Measurements from ENCODE around the gene SSRP1. TPM values are rescaled to one million over a fixed set of nuclear protein-coding genes. Genes with fewer than 3 reads are reported as not detected.

SSRP1 gene
- polyA plus RNA-seq, 3 donors, result 9.8 to 34.7 (median 14.7) TPM

- Histone ChIP-seq H3K4me3 (replicated peaks in 1 of 3; ENCODE audit: low read depth in 2 of 3, low read length in 3 of 3) (peak overlapping the region; percentile 61 to 84 (median 74)), H3K27me3 (ENCODE audit: control insufficient read depth in 2 of 2, insufficient read depth in 2 of 2, low read length in 2 of 2) (no peaks in the 10 kb centered on the region), H3K4me1 (ENCODE audit: control insufficient read depth in 1 of 2, insufficient read depth in 2 of 2, low read length in 2 of 2) (peaks cover 16 to 19% of the 10 kb centered on the region in 2 donors), H3K27ac (ENCODE audit: low read depth in 1 of 2, low read length in 2 of 2) (no peak overlapping the region), H3K9me3 (replicated peaks in 1 of 2; ENCODE audit: control insufficient read depth in 1 of 2, insufficient read depth in 1 of 2, low read length in 2 of 2) (no peaks in the 10 kb centered on the region), H4K20me1 (ENCODE audit: insufficient read depth, low read length) (no peaks in the 10 kb centered on the region), H3K9ac (ENCODE audit: insufficient read depth, low read length, poor library complexity, severe bottlenecking) (peak overlapping the region; percentile 73), H3K4me2 (replicated peaks; ENCODE audit: extremely low read depth, low read length, poor library complexity, severe bottlenecking) (peak overlapping the region; percentile 79), H3K79me2 (ENCODE audit: insufficient read depth, low read length) (no peaks in the 10 kb centered on the region), H3K36me3 (replicated peaks in 1 of 2; ENCODE audit: control insufficient read depth in 1 of 2, insufficient read depth in 2 of 2, low read length in 2 of 2) (peaks cover 22 to 31% of the 10 kb centered on the region in 2 donors), H2AFZ (ENCODE audit: insufficient read depth, low read depth, low read length, poor library complexity, severe bottlenecking) (peak overlapping the region; percentile 87)
- Mint-ChIP-seq H3K36me3 (peaks cover 28 to 34% of the 10 kb centered on the region in 2 donors), H3K9me3 (no peaks in the 10 kb centered on the region), H3K4me3 (peak overlapping the region; percentile 82 to 89), H3K27ac (peak overlapping the region in 5 of 7 donors; percentile 47 to 90 (median 63)), H3K4me1 (peaks cover 24% of the 10 kb centered on the region), H3K27me3 (ENCODE audit: low read depth in 3 of 3) (peaks cover 0 to 5% (median 1%) of the 10 kb centered on the region in 3 donors)
- TF ChIP-seq CTCF (IDR thresholded peaks at IDR 0.05), result no peak
- no peak for DNase-seq
- intact Hi-C loops (cut with micrococcal nuclease), result no loop called here
- 7% methylated on average over 31 of the region's 64 CpGs for WGBS (ENCODE audit: insufficient coverage)
Observed at GRCh38 chr11:57324154-57324885, 11.4 kb downstream of the SSRP1 start.

GRCh38 chr11:57323855-57324153 lies 11.9 kb downstream of the SSRP1 start:
- no peak for DNase-seq
- Histone ChIP-seq H3K4me3 (replicated peaks in 1 of 3; ENCODE audit: low read depth in 2 of 3, low read length in 3 of 3) (peak overlapping the region in 2 of 3 experiments; percentile 23 to 84), H3K36me3 (replicated peaks in 1 of 2; ENCODE audit: control insufficient read depth in 1 of 2, insufficient read depth in 2 of 2, low read length in 2 of 2) (peaks cover 17 to 26% of the 10 kb centered on the region in 2 donors), H3K27me3 (ENCODE audit: control insufficient read depth in 2 of 2, insufficient read depth in 2 of 2, low read length in 2 of 2) (no peaks in the 10 kb centered on the region), H4K20me1 (ENCODE audit: insufficient read depth, low read length) (no peaks in the 10 kb centered on the region), H3K4me1 (ENCODE audit: control insufficient read depth in 1 of 2, insufficient read depth in 2 of 2, low read length in 2 of 2) (peaks cover 16 to 19% of the 10 kb centered on the region in 2 donors), H2AFZ (ENCODE audit: insufficient read depth, low read depth, low read length, poor library complexity, severe bottlenecking) (peak overlapping the region; percentile 87), H3K79me2 (ENCODE audit: insufficient read depth, low read length) (no peaks in the 10 kb centered on the region), H3K4me2 (replicated peaks; ENCODE audit: extremely low read depth, low read length, poor library complexity, severe bottlenecking) (peak overlapping the region; percentile 79), H3K27ac (ENCODE audit: low read depth in 1 of 2, low read length in 2 of 2) (no peak overlapping the region), H3K9ac (ENCODE audit: insufficient read depth, low read length, poor library complexity, severe bottlenecking) (peak overlapping the region; percentile 73), H3K9me3 (replicated peaks in 1 of 2; ENCODE audit: control insufficient read depth in 1 of 2, insufficient read depth in 1 of 2, low read length in 2 of 2) (no peaks in the 10 kb centered on the region)
- H3K9me3 Mint-ChIP-seq, result peaks cover 0 to 1% (median 0%) of the 10 kb centered on the region in 7 donors
- H3K27ac Mint-ChIP-seq, result peak overlapping the region in 2 of 7 donors; percentile 43 to 85
- TF ChIP-seq CTCF (IDR thresholded peaks at IDR 0.05), result no peak
- peaks cover 26 to 30% of the 10 kb centered on the region in 2 donors for H3K36me3 Mint-ChIP-seq
- peaks cover 0 to 5% (median 1%) of the 10 kb centered on the region in 3 donors for H3K27me3 Mint-ChIP-seq (ENCODE audit: low read depth in 3 of 3)
- intact Hi-C loops (cut with micrococcal nuclease), result no loop called here
- WGBS (ENCODE audit: insufficient coverage), result 34% methylated on average over 4 of the region's 9 CpGs
- peaks cover 24% of the 10 kb centered on the region for H3K4me1 Mint-ChIP-seq
- H3K4me3 Mint-ChIP-seq, result peak overlapping the region; percentile 82 to 89

Data from CD14-positive monocyte (primary cell).